GM19397 (cell line): ENCODE data around the gene WDR72.
"Not testable (repeated sequence)": the region's sequence is repeated elsewhere in the genome, so short reads cannot be mapped to it uniquely, and the experiment has no call there.

Experiments
- ATAC-seq: cut with Tn5 transposase; IDR thresholded peaks from one replicate; pipeline ENCODE4 v1.9.1; 2021; ENCODE audit warnings: mild to moderate bottlenecking, moderate library complexity; ENCODE audit not compliant: unreplicated experiment

The WDR72 gene

DNA sequence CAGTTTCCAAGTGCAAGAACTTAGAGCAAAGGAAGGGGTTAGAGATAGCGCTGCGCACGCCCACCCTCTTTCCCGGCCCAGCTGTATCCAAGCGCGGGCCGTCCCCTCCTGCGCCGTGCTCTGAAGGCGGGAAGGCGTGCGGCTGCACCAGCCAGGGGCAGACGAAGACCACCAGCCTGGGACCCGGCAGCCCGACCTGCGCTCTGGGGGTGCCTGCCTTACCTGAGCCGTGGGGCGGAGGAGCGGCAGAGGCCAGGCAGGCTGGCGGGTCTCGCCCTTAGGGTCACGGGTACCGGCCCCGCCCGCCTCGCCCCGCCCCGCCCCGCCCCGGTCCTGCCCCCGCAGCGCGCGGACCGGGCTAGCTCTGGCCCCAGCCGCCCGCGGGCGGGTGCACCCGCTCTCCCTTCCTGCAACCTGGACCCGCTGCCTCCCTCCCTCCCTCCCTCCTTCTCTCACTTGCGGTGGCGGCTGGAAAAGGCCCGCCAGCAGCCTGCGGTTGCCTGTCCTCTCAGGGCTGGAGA, at the start of gene WDR72:
Gene WDR72, minus strand, starts transcription at position 253 of the 521 bp plus-strand sequence. CDS start 26,514 bp downstream, outside the sequence.
- no peak for ATAC-seq

DNA sequence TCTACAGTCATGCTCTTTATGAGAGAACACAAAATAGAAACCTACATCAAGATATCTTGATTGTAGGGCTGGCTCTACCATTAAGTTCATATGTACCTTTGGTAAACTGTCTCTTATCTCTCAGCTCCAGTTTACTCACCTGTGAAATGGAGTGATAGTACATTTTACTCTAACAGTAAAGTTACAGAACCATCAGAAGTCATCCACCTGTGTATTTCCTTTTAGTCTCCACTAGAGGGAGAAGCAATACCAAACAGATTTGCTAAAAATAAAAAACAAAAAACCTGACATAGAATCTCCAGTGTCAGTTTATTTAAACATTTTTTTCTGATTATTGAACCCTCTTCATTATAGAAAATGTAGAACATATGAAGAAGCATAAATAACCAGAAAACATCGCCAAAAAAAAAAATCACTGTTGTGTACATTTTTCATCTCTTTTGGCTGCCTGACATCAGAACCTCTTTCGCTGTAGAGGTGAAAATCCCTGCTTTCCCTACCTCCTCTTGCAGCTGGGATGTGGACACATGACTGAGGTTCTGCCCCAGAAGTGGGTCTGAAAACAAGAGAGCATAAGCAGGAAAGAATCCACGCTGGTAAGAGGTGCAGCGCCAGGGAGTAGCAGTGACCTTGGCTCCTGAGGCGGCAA, 48.7 kb upstream of the WDR72 start:
- ATAC-seq = no peak

DNA sequence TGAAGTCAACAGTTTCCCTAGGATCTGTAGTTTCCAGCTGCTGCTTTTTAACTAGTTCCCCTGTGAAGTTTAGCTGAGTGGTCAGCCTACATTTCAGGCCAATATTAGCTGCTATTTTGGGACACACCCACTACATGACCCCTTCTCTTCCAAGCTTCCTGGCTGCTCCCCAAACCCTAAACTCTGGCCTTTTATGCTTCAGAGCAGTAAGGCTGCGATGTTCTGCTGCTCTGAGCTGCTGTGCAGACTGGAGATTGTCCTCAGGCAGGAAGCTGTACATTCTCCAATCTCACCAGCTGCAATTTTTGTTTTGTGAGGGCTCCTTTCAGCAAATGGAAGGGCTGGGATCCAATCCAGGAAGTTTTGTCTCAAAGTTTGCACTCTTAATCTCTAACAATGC, 48.0 kb upstream of the WDR72 start:
- no peak for ATAC-seq

DNA sequence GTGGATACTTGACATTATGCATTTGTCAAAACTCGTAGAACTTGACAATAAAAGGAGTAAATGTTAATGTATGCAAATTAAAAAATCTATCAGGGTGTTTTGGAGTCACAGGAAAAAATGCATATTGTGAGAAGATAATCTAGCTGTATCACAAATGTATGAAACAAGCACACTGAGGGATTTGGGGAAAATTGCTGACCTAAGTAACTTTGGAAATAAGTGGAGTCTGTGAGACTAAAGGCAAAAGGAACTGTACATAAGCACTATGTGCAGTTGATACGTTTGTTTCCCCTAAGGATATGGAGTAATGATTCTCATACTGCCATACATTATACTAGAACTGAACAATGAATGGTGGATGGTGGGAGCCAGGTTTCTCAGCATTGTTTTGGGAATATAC, 43.2 kb upstream of the WDR72 start:
- ATAC-seq = no peak

DNA sequence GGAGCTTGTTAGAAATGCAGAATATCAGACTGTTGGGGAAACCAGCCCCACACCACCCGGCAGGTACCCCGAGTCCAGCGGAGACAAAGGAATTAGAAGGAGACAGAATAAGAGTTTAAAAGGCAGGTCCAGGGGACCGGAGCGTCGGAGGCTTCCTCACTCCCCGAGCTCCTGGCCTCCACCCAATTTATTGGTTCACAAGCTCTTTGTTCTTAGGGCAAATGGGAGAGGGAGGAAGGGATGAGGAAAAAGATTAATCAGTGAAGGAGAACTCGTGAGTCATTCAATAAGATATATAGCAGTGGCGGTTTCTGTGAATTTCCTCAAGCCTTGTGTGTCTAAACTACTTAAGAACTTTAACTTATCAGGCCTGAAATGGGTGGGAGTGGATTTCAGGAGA, 32.1 kb upstream of the WDR72 start:
- ATAC-seq = no peak

DNA sequence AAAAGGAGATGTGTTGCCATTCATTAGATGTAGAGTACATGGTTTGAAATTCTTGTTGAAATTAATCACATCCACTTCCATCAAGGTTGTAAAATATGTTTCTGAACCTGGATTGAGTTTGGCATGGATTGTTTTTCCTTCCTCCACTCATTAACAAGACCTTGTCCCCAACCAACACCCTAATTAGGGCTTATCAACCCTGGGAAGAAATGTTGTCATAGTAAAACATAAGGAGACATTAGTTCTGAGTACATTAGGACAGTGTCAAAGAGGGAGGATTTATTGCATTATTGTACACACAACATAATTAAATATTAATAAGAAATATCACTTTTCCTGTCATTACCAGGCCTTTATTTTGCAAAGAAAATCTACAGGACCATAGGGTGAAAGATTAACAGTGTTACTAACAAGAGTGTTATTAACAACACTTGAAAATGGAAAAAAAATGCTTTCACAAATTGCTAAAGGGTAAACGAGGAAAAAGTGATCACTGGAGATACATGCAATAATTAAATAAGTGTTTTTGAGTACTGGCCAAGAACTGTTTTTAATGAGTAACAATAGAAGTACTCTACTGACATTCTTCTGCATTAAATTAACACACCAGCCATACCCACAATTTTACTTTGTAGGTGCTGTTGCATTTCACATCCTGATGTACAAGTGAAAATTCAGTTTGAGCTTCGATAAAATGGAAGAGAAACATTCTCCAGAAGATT, 30.4 kb upstream of the WDR72 start:
- no peak for ATAC-seq

DNA sequence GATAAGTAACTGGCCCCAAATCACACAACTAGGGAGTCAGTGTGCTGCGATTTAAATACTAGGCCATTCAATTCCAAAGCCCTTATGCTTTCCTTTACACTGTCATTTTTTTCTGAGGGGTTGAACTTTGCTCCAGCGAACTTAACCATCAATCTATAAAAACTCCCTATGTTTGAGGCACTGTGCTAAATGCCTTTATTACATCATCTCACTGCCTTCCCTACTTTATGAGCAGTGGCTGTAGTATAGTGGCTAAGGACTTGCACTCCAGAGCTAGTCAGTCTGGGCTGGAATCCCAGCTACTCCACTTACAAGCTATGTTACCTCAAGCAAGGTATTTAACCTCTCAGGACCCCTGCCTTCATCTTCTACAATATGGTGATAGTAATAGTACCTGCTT, 26.9 kb upstream of the WDR72 start:
- no peak for ATAC-seq

DNA sequence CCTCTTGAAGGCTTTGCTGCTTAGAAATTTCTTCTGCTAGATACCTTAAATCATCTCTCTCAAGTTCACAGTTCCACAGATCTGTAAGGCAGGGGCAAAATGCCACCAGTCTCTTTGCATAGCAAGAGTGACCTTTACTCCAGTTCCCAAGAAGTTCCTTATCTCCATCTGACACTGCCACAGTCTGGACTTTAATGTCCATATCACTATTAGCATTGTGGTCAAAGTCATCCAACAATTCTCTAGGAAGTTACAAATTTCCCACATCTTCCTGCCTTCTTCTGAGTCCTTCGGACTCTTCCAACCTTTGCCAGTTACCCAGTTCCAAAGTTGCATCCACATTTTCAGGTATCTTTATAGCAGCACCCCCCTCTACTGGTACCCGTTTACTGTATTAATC, 25.8 kb upstream of the WDR72 start:
- not testable (repeated sequence) for ATAC-seq

DNA sequence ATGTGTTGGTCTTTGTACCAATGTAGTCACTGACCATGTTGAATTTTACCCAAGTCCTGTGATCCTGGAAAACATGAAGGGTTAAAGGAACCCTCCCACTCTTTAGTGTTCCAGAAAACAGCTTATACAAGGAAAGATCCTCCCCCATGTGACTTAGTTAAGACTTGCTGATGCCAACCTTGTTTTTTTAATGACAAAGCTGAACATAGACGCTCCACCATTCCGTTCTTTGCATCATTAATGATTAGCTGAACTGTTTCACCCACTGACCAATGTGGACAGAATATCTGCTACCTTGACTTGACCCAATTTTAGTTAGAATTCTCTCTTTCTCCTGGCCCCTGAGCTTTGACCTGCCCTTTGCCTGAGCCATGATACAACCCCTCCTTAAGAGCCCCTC, 3.5 kb upstream of the WDR72 start:
- ATAC-seq = no peak

DNA sequence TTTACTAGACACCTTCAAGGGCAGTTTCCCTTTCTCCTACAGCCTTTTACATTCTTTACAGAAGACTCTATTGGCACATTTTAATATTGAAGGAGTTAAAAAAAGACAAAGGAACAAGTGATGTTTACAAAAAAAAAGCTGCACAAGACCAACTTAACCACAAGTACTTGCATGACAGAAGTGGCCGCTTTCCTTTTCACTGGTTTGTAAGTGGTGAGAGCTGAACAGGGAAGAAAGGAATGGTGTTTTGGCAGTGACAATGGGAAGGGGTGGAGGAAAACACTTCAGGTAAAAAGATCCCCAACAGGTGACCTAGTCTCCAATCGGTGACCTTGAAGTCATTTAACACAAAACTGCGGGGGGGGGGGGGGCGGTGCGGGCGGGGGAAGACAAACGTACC, 1.1 kb downstream of the WDR72 start:
- no peak for ATAC-seq

DNA sequence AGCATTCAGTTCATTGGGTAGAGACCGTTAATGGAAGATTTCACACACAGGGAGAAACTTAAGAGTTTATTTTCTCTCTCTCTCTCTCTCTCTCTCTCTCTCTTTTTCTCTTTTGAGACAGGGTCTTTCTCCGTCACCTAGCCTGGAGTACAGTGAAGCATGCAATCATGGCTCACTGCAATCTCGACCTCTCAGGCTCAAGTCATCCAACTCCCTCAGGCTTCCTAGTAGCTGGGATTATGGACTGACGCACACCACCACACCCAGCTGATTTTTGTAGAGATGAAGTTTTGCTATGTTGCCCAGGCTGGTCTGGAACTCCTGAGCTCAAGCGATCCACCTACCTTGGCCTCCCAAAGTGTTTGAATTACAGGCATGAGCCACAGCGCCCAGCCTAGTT, 1.6 kb downstream of the WDR72 start:
- ATAC-seq = no peak

DNA sequence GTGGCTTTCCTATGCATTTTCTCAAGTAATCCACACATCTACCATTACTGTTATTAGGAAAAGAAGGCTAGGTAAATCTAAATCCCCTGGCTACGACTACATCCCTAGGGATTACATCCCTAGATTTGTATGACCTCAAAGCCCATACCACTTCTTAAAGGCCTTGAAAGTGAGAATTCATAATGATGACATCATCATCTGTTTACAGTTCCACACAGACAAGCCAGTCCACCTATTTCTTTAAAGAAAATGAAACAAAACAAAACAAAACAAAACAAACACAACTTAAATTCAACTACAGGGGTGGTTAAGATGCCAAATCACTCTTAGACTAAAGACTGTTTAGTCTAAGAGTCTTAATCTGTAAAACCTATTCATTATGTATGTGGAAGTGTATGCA, 5.7 kb downstream of the WDR72 start:
- ATAC-seq = no peak

DNA sequence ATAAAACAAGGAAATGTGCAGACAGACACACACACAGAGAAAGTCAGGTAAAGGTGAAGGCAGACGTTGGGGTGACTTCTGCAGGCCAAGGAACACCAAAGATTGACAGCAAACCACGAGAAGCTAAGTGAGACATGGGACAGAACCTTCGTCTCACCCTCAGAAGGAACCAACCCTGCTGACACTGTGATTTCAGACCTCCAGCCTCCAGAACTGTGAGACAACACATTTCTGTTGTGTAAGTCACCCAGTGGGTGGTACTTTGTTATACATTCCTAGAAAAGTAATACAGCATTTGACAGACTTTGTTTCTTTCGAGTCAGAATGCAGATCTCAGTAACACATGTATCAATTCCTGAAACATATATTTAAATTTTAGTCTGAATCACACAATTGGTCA, 7.1 kb downstream of the WDR72 start:
- ATAC-seq = no peak

DNA sequence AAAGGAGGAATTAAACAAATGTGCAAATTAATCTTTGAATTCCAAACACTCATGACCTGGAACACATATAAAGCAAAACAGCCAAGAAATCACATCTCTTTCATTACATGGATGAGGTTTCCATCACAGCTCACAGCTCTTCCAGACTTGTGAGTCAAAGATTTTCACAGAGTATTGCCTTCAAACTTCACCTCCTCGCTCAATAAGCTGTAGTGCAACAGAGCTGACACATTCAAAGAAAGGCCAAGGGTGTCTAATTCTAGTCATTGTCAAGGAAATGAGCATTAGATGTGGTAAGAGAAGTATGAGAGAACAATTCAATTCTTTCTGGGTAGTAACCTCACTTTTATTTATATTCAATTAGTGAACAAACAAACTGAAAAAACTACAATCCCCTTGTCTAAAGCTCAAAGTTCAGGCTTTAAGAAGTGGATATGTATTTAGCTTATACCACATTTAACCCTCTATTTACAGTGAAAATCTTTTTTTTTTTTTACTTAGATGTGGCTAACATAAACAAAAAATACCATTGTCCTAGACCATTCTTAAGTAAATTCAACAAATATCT, 11.9 kb downstream of the WDR72 start:
- ATAC-seq = no peak

DNA sequence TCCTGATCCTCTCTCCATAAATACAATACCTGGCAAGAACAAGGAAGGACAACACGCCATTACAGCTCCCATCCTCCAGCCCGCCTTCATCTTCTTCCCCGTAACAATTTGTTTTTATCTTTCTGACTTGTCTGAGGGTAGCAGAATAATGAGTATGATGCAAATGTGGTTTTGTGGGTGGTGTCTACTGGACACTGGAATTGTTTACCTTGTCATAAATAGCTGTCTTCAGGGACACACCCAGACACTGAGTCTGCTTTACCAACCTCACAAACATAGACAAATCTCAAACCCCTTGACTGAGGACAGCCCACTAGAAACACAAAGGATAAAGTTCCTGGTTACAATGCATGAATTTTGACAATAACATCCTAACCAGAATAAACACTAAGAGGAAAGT, 13.4 kb downstream of the WDR72 start:
- ATAC-seq = no peak

DNA sequence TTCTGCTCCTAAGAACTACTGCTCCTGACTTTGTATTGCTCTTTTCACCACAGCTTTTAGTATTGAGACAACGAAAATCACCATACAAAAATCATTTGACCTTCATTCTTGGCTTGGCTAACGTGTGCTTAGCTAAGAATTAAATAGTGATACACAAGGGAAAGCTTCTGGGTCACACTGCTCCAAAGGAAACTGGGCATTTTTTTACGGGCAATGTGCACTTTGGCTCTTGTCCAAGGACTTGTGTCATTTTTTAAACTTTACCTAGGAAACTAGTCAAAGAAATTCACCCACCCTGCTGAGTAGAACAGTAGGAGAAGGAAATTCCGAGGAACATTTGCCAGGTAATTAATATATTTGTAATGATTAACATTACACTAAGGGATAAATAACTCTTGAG, 19.8 kb downstream of the WDR72 start:
- no peak for ATAC-seq

DNA sequence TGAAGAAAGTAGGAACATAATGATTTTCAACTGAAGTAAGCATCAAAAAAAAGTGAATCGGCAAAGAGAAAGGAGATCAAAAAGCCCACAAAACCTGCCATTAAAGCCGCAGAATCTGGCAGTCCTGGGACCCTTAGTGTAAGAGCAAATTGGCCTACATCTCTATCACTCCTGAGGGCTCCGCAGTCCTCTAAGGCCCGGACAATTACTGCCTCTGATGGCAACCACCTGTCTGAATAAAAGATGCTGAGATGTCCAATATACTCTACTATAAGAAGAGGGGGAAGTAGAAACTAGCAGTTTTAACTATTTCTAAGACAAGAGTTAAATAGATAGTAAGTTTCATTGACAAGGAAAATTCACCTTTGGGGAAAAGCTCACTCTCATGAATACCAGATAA, 20.3 kb downstream of the WDR72 start:
- no peak for ATAC-seq

DNA sequence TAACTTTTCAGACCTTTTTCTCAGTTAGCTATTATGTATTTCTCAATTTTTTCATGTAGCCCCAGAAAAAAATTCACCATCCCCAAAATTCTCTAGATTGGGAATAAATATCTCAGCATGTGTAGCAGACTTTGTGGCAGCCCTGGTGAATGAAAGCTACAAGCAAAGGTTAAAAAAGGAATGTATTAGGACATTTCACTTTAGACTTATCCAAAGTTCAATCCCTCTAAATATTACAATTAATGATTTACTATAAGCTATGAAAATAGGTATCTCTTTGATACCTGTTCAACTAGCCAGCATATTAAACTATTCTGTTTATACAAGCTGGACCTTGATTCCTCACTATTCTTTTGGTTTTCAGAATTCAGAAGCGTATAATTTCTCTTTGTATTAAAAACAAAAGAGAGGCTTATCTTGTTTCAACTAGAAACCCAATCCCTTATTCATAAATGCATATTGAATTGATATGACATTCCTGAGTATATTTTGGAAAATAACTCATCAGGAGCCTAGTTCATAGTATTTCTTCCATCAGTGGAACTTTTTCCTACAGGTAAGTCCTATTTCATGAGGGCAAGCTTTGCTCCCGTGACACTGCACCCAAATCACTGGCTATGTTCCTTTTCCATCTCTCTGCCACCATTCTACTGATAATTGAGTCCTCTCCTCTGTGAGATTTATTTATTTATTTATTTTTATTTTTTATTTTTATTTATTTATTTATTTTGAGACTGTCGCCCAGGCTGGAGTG, 38.0 kb downstream of the WDR72 start:
- no peak for ATAC-seq

DNA sequence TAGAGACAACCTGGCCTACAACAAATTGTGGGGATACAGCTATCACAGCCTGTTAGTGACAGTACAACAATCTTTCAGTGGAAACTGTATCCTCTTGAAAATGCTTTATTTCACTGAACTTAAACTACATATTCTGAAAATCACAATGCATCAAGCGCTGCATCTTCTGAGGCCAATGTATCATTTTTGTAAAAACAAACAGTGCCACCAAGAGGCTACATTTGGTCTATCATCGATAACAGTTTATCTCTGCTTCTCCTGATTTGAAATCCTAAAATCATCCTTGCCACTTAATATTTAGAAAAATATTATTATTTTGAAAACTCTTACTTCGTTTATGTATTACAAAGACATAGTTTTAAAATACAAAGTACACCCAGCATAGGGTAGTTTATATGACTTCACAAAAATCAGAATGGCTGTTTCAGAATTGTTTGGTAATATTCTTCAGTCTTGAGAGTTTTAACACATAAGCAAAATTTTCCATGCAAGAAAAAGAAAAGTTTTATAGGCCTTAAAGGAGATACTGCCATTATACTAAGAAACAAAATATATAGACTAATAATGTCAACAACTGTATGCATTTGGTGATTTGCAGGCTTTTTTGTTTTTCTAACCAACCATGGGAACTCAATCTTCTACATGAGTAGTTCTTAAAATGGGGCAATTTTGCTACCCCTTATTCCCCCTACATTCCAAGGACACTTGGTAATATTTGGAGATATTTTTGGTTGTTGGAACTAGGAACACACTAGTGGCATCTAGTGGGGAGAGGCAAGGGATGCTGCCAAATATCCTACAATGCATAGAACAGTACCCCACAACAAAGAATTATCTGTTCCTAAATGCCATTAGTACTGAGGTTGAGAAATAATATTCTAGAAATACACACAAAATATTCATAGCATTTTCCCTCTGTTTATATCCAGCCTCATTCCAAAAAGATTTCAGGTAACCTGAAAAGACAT, 42.3 kb downstream of the WDR72 start:
- no peak for ATAC-seq

DNA sequence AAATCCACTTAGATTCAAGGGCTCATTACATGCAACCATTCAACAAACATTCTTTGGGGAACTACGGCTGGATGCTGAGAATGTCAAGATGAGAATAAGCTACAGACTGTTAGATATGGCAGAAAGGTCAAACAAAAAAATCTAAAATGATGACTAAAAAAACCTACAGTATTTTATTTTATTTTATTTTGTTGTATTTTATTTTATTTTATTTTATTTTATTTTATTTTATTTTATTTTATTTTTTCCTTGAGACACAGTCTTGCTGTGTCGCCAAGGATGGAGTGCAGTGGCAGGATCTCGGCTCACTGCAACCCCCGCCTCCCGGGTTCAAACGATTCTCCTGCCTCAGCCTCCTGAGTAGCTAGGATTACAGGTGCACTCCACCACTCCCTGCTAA, 46.2 kb downstream of the WDR72 start:
- ATAC-seq = no peak
